ENCODE measurements around the gene FOXD4.
"Not testable (repeated sequence)": the region's sequence is repeated elsewhere in the genome, so short reads cannot be mapped to it uniquely, and the experiment has no call there.

The FOXD4 gene

DNA sequence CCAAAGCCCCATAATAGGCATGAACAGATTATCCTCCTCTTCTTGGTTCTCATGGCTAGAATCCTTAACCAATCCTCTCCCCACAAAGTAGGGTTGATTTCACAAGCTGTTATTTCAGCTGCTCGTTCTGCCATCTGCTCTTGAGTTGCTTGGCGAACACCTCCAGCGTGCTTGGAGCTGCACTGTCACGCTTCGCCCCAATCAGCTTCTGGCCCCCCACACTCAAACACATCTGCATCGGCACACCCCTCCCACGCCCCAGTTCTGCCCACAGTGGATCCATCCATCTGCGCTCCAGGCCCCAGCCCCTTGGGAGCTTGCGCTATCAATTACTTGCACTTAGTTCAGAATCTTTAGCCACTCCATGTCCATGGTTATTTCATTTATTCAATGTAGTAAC lies 17.8 kb downstream of the FOXD4 start:
- ATAC-seq (ENCODE audit: insufficient read depth, low read depth); H3K36me3 ChIP-seq (ENCODE audit: insufficient read depth, low read length); H3K79me2 ChIP-seq (ENCODE audit: insufficient read depth, low read length); H3K4me1 ChIP-seq (ENCODE audit: insufficient read depth, low read length); DNase-seq; H3K9ac ChIP-seq (ENCODE audit: low read depth, low read length); H3K4me3 ChIP-seq (ENCODE audit: low read depth in 1 of 2, low read length in 2 of 2); H4K20me1 ChIP-seq (ENCODE audit: insufficient read depth, low read length); H3K27ac ChIP-seq (ENCODE audit: low read length); H3K27me3 ChIP-seq (ENCODE audit: insufficient read depth, low read length, poor library complexity); H3K9me3 ChIP-seq (ENCODE audit: insufficient read depth, low read length, severe bottlenecking); H3K4me2 ChIP-seq (ENCODE audit: insufficient read depth, low read length); H2AFZ ChIP-seq (ENCODE audit: low read depth, low read length): not testable (repeated sequence)

DNA sequence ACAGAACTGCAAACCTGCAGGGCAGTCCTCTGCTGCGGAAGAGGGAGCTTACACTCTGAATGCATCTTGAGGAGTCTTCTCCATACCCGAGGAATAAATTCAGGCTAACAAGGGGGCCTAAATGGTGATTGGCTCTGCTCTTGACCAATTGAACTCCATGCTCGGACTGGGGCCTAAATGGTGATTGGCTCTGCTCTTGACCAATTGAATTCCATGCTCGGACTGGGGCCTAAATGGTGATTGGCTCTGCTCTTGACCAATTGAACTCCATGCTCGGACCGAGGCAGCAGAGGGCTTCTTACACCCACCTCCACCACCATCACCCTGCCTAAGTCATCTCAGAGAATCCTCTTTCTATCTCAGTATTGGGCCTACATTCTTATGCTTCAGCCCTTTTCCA lies 18.4 kb downstream of the FOXD4 start:
- H3K27ac ChIP-seq (ENCODE audit: low read length); H3K79me2 ChIP-seq (ENCODE audit: insufficient read depth, low read length); H2AFZ ChIP-seq (ENCODE audit: low read depth, low read length); H3K4me2 ChIP-seq (ENCODE audit: insufficient read depth, low read length); ATAC-seq (ENCODE audit: insufficient read depth, low read depth); H3K9ac ChIP-seq (ENCODE audit: low read depth, low read length); DNase-seq; H3K27me3 ChIP-seq (ENCODE audit: insufficient read depth, low read length, poor library complexity); H4K20me1 ChIP-seq (ENCODE audit: insufficient read depth, low read length); H3K9me3 ChIP-seq (ENCODE audit: insufficient read depth, low read length, severe bottlenecking); H3K36me3 ChIP-seq (ENCODE audit: insufficient read depth, low read length); H3K4me1 ChIP-seq (ENCODE audit: insufficient read depth, low read length); H3K4me3 ChIP-seq (ENCODE audit: low read depth in 1 of 2, low read length in 2 of 2): not testable (repeated sequence)

DNA sequence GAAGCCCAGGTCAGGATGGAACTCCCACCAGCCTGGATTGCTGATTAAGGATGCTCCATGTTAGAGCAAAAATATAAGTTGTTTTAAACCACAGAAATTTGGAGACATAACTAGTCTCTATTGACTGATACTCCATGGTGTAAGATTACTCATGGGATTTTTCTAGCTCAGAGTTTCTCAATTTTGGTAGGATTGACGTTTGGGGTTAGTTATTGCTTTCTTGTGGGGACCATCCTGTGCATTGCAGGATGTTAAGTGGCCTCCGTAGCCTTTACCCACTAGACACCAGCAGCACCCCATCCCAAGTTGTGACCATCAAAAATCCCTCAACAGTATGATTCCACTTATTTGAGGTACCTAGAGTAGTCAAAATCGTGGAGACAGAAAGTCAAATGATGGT lies 19.4 kb downstream of the FOXD4 start:
- not testable (repeated sequence) for DNase-seq; H3K36me3 ChIP-seq (ENCODE audit: insufficient read depth, low read length); H3K4me3 ChIP-seq (ENCODE audit: low read depth in 1 of 2, low read length in 2 of 2); H3K9me3 ChIP-seq (ENCODE audit: insufficient read depth, low read length, severe bottlenecking); H3K4me2 ChIP-seq (ENCODE audit: insufficient read depth, low read length); H3K9ac ChIP-seq (ENCODE audit: low read depth, low read length); H3K4me1 ChIP-seq (ENCODE audit: insufficient read depth, low read length); H2AFZ ChIP-seq (ENCODE audit: low read depth, low read length); H3K79me2 ChIP-seq (ENCODE audit: insufficient read depth, low read length); H3K27me3 ChIP-seq (ENCODE audit: insufficient read depth, low read length, poor library complexity); H4K20me1 ChIP-seq (ENCODE audit: insufficient read depth, low read length); ATAC-seq (ENCODE audit: insufficient read depth, low read depth); H3K27ac ChIP-seq (ENCODE audit: low read length)

GRCh38 chr9:94992-95391 lies 23.2 kb downstream of the FOXD4 start:
- not testable (repeated sequence) for H3K4me1 ChIP-seq (ENCODE audit: insufficient read depth, low read length); H3K79me2 ChIP-seq (ENCODE audit: insufficient read depth, low read length); H3K4me3 ChIP-seq (ENCODE audit: low read depth in 1 of 2, low read length in 2 of 2); H2AFZ ChIP-seq (ENCODE audit: low read depth, low read length); H4K20me1 ChIP-seq (ENCODE audit: insufficient read depth, low read length); H3K4me2 ChIP-seq (ENCODE audit: insufficient read depth, low read length); H3K36me3 ChIP-seq (ENCODE audit: insufficient read depth, low read length); DNase-seq; H3K27ac ChIP-seq (ENCODE audit: low read length); H3K9me3 ChIP-seq (ENCODE audit: insufficient read depth, low read length, severe bottlenecking); H3K9ac ChIP-seq (ENCODE audit: low read depth, low read length); H3K27me3 ChIP-seq (ENCODE audit: insufficient read depth, low read length, poor library complexity)
- ATAC-seq (ENCODE audit: insufficient read depth, low read depth) = peak; percentile 67

DNA sequence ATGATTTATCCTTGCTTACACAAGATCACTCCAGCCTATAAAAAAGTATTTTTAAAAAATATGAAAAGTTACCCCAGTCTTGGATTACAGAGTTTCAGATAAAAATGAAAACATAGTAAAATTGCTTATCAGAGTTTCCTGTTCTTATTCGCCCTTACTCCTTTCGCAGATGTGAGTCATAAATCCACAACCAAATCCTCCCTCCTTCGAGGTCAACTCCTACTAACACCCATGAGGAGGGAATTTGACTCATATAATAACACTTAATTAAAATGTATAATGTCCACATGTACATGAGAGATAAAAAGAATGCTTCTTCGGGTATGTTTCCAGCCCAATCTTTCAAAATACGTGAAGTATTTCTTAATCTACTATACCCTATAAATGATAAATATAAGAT lies 23.9 kb downstream of the FOXD4 start:
- not testable (repeated sequence) for H3K27me3 ChIP-seq (ENCODE audit: insufficient read depth, low read length, poor library complexity); H3K79me2 ChIP-seq (ENCODE audit: insufficient read depth, low read length); H3K9ac ChIP-seq (ENCODE audit: low read depth, low read length); H4K20me1 ChIP-seq (ENCODE audit: insufficient read depth, low read length); H2AFZ ChIP-seq (ENCODE audit: low read depth, low read length); H3K4me1 ChIP-seq (ENCODE audit: insufficient read depth, low read length); H3K4me3 ChIP-seq (ENCODE audit: low read depth in 1 of 2, low read length in 2 of 2); DNase-seq; ATAC-seq (ENCODE audit: insufficient read depth, low read depth); H3K36me3 ChIP-seq (ENCODE audit: insufficient read depth, low read length); H3K27ac ChIP-seq (ENCODE audit: low read length); H3K4me2 ChIP-seq (ENCODE audit: insufficient read depth, low read length); H3K9me3 ChIP-seq (ENCODE audit: insufficient read depth, low read length, severe bottlenecking)

- ATAC-seq (ENCODE audit: insufficient read depth, low read depth); H3K36me3 ChIP-seq (ENCODE audit: insufficient read depth, low read length): not testable (repeated sequence)
Measured at GRCh38 chr9:93909-94308, 24.3 kb downstream of the FOXD4 start.

GRCh38 chr9:90851-91250 lies 27.4 kb downstream of the FOXD4 start:
- not testable (repeated sequence) for H3K9me3 ChIP-seq (ENCODE audit: insufficient read depth, low read length, severe bottlenecking); H4K20me1 ChIP-seq (ENCODE audit: insufficient read depth, low read length); H3K27me3 ChIP-seq (ENCODE audit: insufficient read depth, low read length, poor library complexity); H3K79me2 ChIP-seq (ENCODE audit: insufficient read depth, low read length); H3K4me2 ChIP-seq (ENCODE audit: insufficient read depth, low read length); H3K27ac ChIP-seq (ENCODE audit: low read length); H3K9ac ChIP-seq (ENCODE audit: low read depth, low read length); H3K36me3 ChIP-seq (ENCODE audit: insufficient read depth, low read length); H3K4me1 ChIP-seq (ENCODE audit: insufficient read depth, low read length); H3K4me3 ChIP-seq (ENCODE audit: low read depth in 1 of 2, low read length in 2 of 2); H2AFZ ChIP-seq (ENCODE audit: low read depth, low read length); DNase-seq; ATAC-seq (ENCODE audit: insufficient read depth, low read depth)

More at GRCh38 chr9:93909-94308, 24.3 kb downstream of the FOXD4 start:
- not testable (repeated sequence) for H3K27ac ChIP-seq (ENCODE audit: low read length); H3K9me3 ChIP-seq (ENCODE audit: insufficient read depth, low read length, severe bottlenecking); DNase-seq; H3K9ac ChIP-seq (ENCODE audit: low read depth, low read length); H3K4me1 ChIP-seq (ENCODE audit: insufficient read depth, low read length); H3K4me2 ChIP-seq (ENCODE audit: insufficient read depth, low read length); H4K20me1 ChIP-seq (ENCODE audit: insufficient read depth, low read length); H2AFZ ChIP-seq (ENCODE audit: low read depth, low read length); H3K27me3 ChIP-seq (ENCODE audit: insufficient read depth, low read length, poor library complexity); H3K79me2 ChIP-seq (ENCODE audit: insufficient read depth, low read length); H3K4me3 ChIP-seq (ENCODE audit: low read depth in 1 of 2, low read length in 2 of 2)

DNA sequence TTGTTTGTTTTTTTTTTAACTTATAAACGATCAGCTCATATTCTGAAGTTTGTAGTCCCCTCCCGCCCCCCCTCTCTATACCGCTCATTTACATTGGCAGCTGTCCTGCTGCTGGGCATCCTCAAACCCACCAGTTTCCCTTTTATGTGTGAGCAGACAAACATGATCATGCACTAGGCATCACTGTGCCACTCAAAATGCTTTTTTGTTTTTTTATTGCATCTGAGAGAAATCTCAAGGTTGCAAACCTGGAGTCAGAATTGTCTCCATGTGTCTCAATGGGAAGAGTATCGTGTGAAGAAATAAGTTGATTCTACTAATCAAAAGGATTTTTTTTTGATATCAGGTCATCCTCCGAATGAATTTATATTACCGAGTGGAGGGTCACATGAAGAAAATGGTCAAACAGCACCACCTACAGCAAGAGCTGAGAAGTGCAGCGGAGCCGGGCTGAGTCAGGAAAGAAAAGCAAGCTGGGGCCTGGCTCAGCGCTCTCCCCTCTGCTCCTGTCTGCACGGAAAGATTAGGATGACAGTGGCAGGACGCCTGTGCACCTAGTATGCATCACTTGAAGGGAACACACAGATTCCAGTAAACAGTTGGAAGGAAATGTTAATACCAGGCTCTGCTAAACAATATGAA lies 29.7 kb downstream of the FOXD4 start:
- H4K20me1 ChIP-seq (ENCODE audit: insufficient read depth, low read length); H3K4me1 ChIP-seq (ENCODE audit: insufficient read depth, low read length); H3K9me3 ChIP-seq (ENCODE audit: insufficient read depth, low read length, severe bottlenecking); H3K36me3 ChIP-seq (ENCODE audit: insufficient read depth, low read length); H3K9ac ChIP-seq (ENCODE audit: low read depth, low read length); H3K4me3 ChIP-seq (ENCODE audit: low read depth in 1 of 2, low read length in 2 of 2); H3K27me3 ChIP-seq (ENCODE audit: insufficient read depth, low read length, poor library complexity); H3K79me2 ChIP-seq (ENCODE audit: insufficient read depth, low read length); H2AFZ ChIP-seq (ENCODE audit: low read depth, low read length); DNase-seq; H3K4me2 ChIP-seq (ENCODE audit: insufficient read depth, low read length); H3K27ac ChIP-seq (ENCODE audit: low read length): not testable (repeated sequence)
- peak; percentile 97 for ATAC-seq (ENCODE audit: insufficient read depth, low read depth)

Measured in DND-41 (cell line).